Right atrium auricular region (tissue), 2 donors: Measurements from ENCODE around the gene NDUFA8. TPM values are rescaled to one million over a fixed set of nuclear protein-coding genes. Genes with fewer than 3 reads are reported as not detected.

Source experiments
- DNase-seq: peaks from one replicate; pipeline ENCODE4 v3.0.0-alpha.2; 2019; ENCODE audit warnings: low spot score
- H3K27ac ChIP-seq, 2 donors: fragments of 200-600 bp; sonication (generic); 1 replicate in 1 of 2; 2 replicates in 1 of 2; pipeline ENCODE4 v1.5.1; 2016 to 2019
- H3K27me3 ChIP-seq, 2 donors: fragments of 200-600 bp; sonication (generic); one replicate each; pipeline versions ENCODE4 v1.5.1 to v1.6.0; 2017 to 2019
- H3K36me3 ChIP-seq: fragments of 200-600 bp; sonication (generic); one replicate; pipeline ENCODE4 v1.5.1; 2016
- H3K4me1 ChIP-seq, 2 donors: fragments of 200-600 bp; sonication (generic); one replicate each; pipeline versions ENCODE4 v1.5.1 to v1.6.0; 2017 to 2019
- H3K4me3 ChIP-seq, 2 donors: fragments of 200-600 bp; sonication (generic); 1 replicate in 1 of 2; 2 replicates in 1 of 2; pipeline ENCODE4 v1.5.1; 2017 to 2019; ENCODE audit warnings: mild to moderate bottlenecking in 1 of 2, moderate library complexity in 1 of 2
- H3K9me3 ChIP-seq, 2 donors: fragments of 200-600 bp; sonication (generic); one replicate each; pipeline ENCODE4 v1.5.1; 2019
- CTCF ChIP-seq, 2 donors: fragments of 200-600 bp; sonication (generic); IDR thresholded peaks; one replicate each; pipeline ENCODE4 v1.5.1; 2019; ENCODE audit warnings: antibody characterized with exemption in 2 of 2
- total RNA-seq, 2 donors: library from RNA; depleted of rRNA; stranded (reverse); fragments of >200 nt; gene quantifications; one replicate each; pipeline ENCODE4 v1.1.0, GENCODE V29; 2016

The NDUFA8 gene
- total RNA-seq, 2 donors from 2014 or later, result 169 to 236 TPM

DNA sequence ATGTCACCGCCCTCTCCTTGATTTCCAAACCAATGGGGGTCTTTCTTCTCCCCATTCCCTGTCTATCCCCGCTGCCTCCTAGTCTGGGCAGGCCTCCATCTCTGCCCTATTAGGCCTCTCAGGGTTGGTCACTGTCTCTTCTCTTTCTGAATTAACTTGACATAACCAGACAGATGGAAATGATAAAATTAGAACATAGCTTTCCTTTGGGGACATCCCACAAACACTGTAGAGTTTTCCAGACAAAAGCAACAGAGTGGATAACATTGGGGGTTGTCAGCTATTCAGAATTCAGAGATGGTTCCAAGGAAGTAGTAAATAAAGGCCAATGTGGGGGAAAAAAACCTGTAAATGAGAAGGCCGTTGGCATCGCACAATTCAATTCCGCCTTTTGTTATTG lies 44.5 kb upstream of the NDUFA8 start:
- H3K9me3 ChIP-seq, result no peaks in the 10 kb centered on the region
- H3K36me3 ChIP-seq, result no peaks in the 10 kb centered on the region
- H3K27me3 ChIP-seq, result no peaks in the 10 kb centered on the region
- H3K4me1 ChIP-seq, result no peaks in the 10 kb centered on the region
- no peak overlapping the region for H3K27ac ChIP-seq
- TF ChIP-seq CTCF (IDR thresholded peaks at IDR 0.05), result no peak
- no peak overlapping the region for H3K4me3 ChIP-seq
- no peak for DNase-seq

DNA sequence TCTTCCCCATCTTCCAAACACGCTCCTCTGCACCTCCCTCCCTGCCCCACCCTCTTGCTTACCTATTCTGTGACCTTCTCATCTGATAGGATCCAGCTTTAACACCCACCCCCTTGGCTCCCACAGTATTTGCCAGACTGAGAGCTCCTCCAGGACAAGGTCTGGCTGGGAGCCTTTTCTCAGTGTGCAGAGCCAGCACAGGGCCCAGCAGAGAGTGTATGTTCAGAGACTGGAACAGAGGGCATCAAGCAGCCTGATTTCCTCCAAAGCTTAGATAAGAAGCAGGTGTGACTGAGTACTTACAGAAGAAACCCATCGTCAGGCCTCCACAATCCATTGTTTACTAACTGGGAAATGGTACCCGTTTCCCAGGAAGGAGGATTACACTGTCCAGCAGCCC lies 42.5 kb upstream of the NDUFA8 start:
- Histone ChIP-seq H3K9me3 (no peaks in the 10 kb centered on the region), H3K4me3 (no peak overlapping the region), H3K4me1 (no peaks in the 10 kb centered on the region), H3K36me3 (no peaks in the 10 kb centered on the region), H3K27ac (no peak overlapping the region), H3K27me3 (no peaks in the 10 kb centered on the region)
- DNase-seq, result no peak
- TF ChIP-seq CTCF (IDR thresholded peaks at IDR 0.05), result no peak

GRCh38 chr9:122201641-122202040 lies 42.1 kb upstream of the NDUFA8 start:
- H3K9me3 ChIP-seq, result no peaks in the 10 kb centered on the region
- no peaks in the 10 kb centered on the region for H3K27me3 ChIP-seq
- no peaks in the 10 kb centered on the region for H3K4me1 ChIP-seq
- H3K4me3 ChIP-seq, result no peak overlapping the region
- TF ChIP-seq CTCF (IDR thresholded peaks at IDR 0.05), result no peak
- no peak for DNase-seq
- no peaks in the 10 kb centered on the region for H3K36me3 ChIP-seq
- H3K27ac ChIP-seq, result no peak overlapping the region

DNA sequence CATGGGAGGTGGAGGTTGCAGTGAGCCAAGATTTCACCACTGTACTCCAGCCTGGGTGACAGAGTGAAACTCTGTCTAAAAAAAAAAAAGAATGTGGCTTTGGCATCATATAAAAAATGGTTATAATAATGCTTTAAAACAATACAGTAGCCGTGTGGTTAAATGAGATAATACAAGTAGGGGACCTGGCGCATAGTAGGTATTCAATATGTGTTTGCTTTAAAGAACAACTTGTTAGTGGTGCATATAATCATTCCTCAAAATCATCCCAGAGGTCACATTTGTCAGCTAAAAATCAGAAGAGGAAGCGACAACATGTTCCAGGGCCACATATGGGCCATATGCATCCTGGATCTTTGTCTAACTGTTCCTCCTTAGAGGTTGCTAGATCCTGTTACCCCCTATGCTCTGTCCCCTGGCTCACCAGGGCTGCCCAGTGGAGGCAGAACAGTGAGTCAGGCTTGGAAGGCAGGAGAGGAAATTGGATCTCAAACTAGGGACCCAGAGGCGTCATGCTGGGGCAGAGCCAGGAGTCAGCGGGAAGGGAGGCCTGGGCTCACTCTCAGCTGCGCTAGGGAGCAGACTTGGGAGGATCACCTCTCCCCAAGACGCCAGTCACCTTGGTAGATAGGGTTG lies 41.5 kb upstream of the NDUFA8 start:
- Histone ChIP-seq H3K9me3 (no peaks in the 10 kb centered on the region), H3K27me3 (no peaks in the 10 kb centered on the region), H3K36me3 (no peaks in the 10 kb centered on the region), H3K27ac (no peak overlapping the region), H3K4me3 (no peak overlapping the region), H3K4me1 (no peaks in the 10 kb centered on the region)
- no peak for DNase-seq
- TF ChIP-seq CTCF (IDR thresholded peaks at IDR 0.05), result no peak

GRCh38 chr9:122197882-122198281 lies 38.3 kb upstream of the NDUFA8 start:
- Histone ChIP-seq H3K27me3 (no peaks in the 10 kb centered on the region), H3K9me3 (no peaks in the 10 kb centered on the region), H3K36me3 (no peaks in the 10 kb centered on the region), H3K4me1 (no peaks in the 10 kb centered on the region), H3K27ac (no peak overlapping the region), H3K4me3 (no peak overlapping the region)
- DNase-seq, result no peak
- TF ChIP-seq CTCF (IDR thresholded peaks at IDR 0.05), result no peak

DNA sequence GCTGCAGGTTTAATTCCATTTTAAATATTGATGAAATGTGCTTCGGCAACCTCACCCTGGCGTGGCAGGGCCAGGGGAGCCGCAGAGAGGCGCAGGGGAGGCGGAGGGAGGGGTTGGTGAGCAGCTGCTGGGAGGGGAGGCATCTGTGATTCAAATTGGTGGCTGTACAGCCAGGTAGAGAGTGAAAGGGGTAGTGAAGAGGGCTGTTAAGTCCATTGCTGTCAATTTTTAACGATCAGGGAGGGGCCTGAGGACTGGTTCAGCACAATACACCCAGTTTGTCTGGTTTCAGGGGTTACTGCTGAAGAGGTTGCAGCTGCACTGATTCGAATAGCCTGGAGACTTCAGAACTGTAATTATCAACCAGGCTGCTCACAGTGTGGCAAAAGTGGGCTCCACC lies 37.8 kb upstream of the NDUFA8 start:
- Histone ChIP-seq H3K27ac (no peak overlapping the region), H3K9me3 (no peaks in the 10 kb centered on the region), H3K4me3 (no peak overlapping the region), H3K4me1 (no peaks in the 10 kb centered on the region), H3K27me3 (no peaks in the 10 kb centered on the region), H3K36me3 (no peaks in the 10 kb centered on the region)
- no peak for DNase-seq
- TF ChIP-seq CTCF (IDR thresholded peaks at IDR 0.05), result no peak
